A549 (cell line): ENCODE measurements around the gene CHPF2.

Source experiments
- CTCF ChIP-seq: fragments of >200 bp; sonication (Bioruptor Twin); formaldehyde crosslinking; IDR thresholded peaks from 3 replicates; pipeline ENCODE4 v1.5.1; 2016
- NR3C1 ChIP-seq: fragments of >200 bp; sonication (Bioruptor Twin); formaldehyde crosslinking; IDR thresholded peaks from 3 replicates; pipeline ENCODE4 v1.6.1; 2017

GRCh38 chr7:151272405-151272804, 40.1 kb downstream of the CHPF2 start:
- TF ChIP-seq NR3C1 (no peak), CTCF (no peak)
